SK-N-MC (cell line): Measurements from ENCODE around the gene FAM216A.
"Not testable (repeated sequence)": the region's sequence is repeated elsewhere in the genome, so short reads cannot be mapped to it uniquely, and the experiment has no call there.

ENCODE experiments used
- DNase-seq: peaks from one replicate; pipeline ENCODE4 v3.0.0-alpha.2; 2011; ENCODE audit warnings: low read depth, low spot score
- H3K27ac ChIP-seq: fragments of 200-600 bp; sonication (generic); 2 replicates; pipeline ENCODE4 v1.5.1; 2016; ENCODE audit warnings: mixed run types
- H3K36me3 ChIP-seq: fragments of 200-600 bp; sonication (generic); 2 replicates; pipeline ENCODE4 v1.6.1; 2017; ENCODE audit warnings: antibody characterized with exemption, low read length, mixed read lengths; ENCODE audit not compliant: insufficient read depth
- H3K4me3 ChIP-seq: fragments of 200-600 bp; sonication (generic); 2 replicates; pipeline ENCODE4 v1.5.1; 2016
- H3K9ac ChIP-seq: fragments of 200-600 bp; sonication (generic); 2 replicates; pipeline ENCODE4 v1.8.0; 2017; ENCODE audit warnings: mixed run types, mixed read lengths; ENCODE audit not compliant: insufficient read length
- H3K9me3 ChIP-seq: fragments of 200-600 bp; sonication (generic); 2 replicates; pipeline ENCODE4 v1.6.1; 2017; ENCODE audit warnings: low read depth, mild to moderate bottlenecking, antibody characterized with exemption, low read length, moderate library complexity, mixed read lengths
- EZH2 ChIP-seq: fragments of 200-600 bp; sonication (generic); IDR thresholded peaks from one replicate; pipeline ENCODE4 v1.6.1; 2017; ENCODE audit warnings: antibody characterized with exemption
- FOXP2 ChIP-seq: optimal IDR thresholded peaks from 2 replicates; pipeline ENCODE3; 2011; ENCODE audit warnings: mild to moderate bottlenecking, moderate library complexity; ENCODE audit not compliant: insufficient read depth; ENCODE audit errors: extremely low read length, control extremely low read depth
- POLR2AphosphoS5 ChIP-seq: IDR thresholded peaks from 2 replicates; pipeline ENCODE4 v1.6.1; 2012; ENCODE audit warnings: mild to moderate bottlenecking, low read depth, low read length, borderline replicate concordance

The FAM216A gene

GRCh38 chr12:110468214-110469048 lies at the start of gene FAM216A, which contains the start of gene GPN3:
Gene FAM216A, plus strand, starts transcription at chr12:110468845. Its CDS starts 31 bp downstream, at chr12:110468876.
Gene GPN3, minus strand, starts transcription at chr12:110468257. Its CDS starts 54 bp downstream, at chr12:110468203.
- no peak for TF ChIP-seq FOXP2
- peak; percentile 95 for TF ChIP-seq POLR2AphosphoS5
- no peak for TF ChIP-seq EZH2
- peaks cover 15% of the 10 kb centered on the region for H3K36me3 ChIP-seq
- H3K27ac ChIP-seq: peak within 1 kb of the TSS; percentile 70
- H3K9me3 ChIP-seq: no peaks in the 10 kb centered on the region
- peak; percentile 94 for DNase-seq
- peak within 1 kb of the TSS; percentile 97 for H3K9ac ChIP-seq
- H3K4me3 ChIP-seq: peak within 1 kb of the TSS; percentile 86

DNA sequence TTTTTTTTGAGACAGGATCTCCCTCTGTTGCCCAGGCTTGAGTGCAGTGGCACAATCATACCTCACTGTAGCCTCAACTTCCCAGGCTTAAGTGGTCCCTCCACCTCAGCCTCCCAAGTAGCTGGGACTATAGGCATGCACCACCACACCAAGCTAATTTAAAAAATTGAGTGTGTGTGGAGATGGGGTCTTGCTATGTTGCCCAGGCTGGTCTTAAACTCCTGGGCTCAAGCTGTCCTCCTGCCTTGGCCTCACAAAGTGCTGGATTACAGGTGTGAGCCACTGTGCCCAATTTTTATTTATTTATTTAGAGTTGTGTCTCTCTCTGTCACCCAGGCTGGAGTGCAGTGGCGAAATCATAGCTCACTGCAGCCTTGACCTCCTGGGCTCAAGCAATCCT lies 48.0 kb upstream of the FAM216A start:
- not testable (repeated sequence) for DNase-seq, H3K9me3 ChIP-seq, H3K36me3 ChIP-seq, H3K9ac ChIP-seq, H3K27ac ChIP-seq, H3K4me3 ChIP-seq

GRCh38 chr12:110421159-110421661 lies 47.4 kb upstream of the FAM216A start:
- Histone ChIP-seq H3K4me3 (no peak overlapping the region), H3K9ac (no peak overlapping the region), H3K36me3 (no peaks in the 10 kb centered on the region), H3K9me3 (no peaks in the 10 kb centered on the region), H3K27ac (no peak overlapping the region)
- TF ChIP-seq FOXP2: no peak
- no peak for TF ChIP-seq POLR2AphosphoS5
- TF ChIP-seq EZH2: no peak
- DNase-seq: no peak

- TF ChIP-seq EZH2 (no peak), POLR2AphosphoS5 (no peak), FOXP2 (no peak)
- DNase-seq: no peak
- Histone ChIP-seq H3K4me3 (no peak overlapping the region), H3K9me3 (no peaks in the 10 kb centered on the region), H3K9ac (no peak overlapping the region), H3K36me3 (no peaks in the 10 kb centered on the region), H3K27ac (no peak overlapping the region)
These were observed 46.9 kb upstream of the FAM216A start for GRCh38 chr12:110421701-110422100.

GRCh38 chr12:110424237-110424636 lies 44.4 kb upstream of the FAM216A start:
- Histone ChIP-seq H3K4me3 (no peak overlapping the region), H3K27ac (no peak overlapping the region), H3K9ac (no peak overlapping the region), H3K9me3 (no peaks in the 10 kb centered on the region), H3K36me3 (no peaks in the 10 kb centered on the region)
- TF ChIP-seq POLR2AphosphoS5 (no peak), FOXP2 (no peak), EZH2 (no peak)
- no peak for DNase-seq

DNA sequence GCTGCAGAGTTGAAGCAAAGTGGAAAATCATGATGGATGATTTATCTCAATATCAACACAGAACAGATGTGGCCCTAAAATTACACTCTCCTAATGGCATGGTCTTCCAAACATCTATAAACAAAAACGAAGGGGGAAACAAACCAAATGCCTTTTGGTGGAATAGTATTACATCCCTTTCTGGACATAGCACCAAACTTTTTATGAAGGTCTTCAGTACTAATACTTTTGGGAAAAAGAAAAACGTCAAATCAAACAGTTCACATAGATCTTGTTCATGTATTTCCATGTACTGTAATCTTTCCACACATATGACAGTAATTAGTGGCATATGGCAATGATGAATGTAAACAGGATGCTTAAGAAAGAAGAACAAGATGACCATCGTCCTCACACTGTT lies 42.2 kb upstream of the FAM216A start:
- Histone ChIP-seq H3K9ac (no peak overlapping the region), H3K27ac (no peak overlapping the region), H3K36me3 (no peaks in the 10 kb centered on the region), H3K4me3 (no peak overlapping the region), H3K9me3 (no peaks in the 10 kb centered on the region)
- no peak for DNase-seq
- no peak for TF ChIP-seq FOXP2
- no peak for TF ChIP-seq POLR2AphosphoS5
- no peak for TF ChIP-seq EZH2

GRCh38 chr12:110429676-110430075 lies 39.0 kb upstream of the FAM216A start:
- DNase-seq, H3K27ac ChIP-seq: not testable (repeated sequence)

GRCh38 chr12:110431957-110432587 lies 36.6 kb upstream of the FAM216A start:
- Histone ChIP-seq H3K4me3 (peak overlapping the region; percentile 75; the same call in 1 of the 2 replicates), H3K27ac (no peak overlapping the region), H3K9me3 (no peaks in the 10 kb centered on the region), H3K9ac (no peak overlapping the region), H3K36me3 (peaks cover 20% of the 10 kb centered on the region)
- TF ChIP-seq EZH2: no peak
- no peak for TF ChIP-seq FOXP2
- no peak for TF ChIP-seq POLR2AphosphoS5
- no peak for DNase-seq

More at GRCh38 chr12:110429676-110430075, 39.0 kb upstream of the FAM216A start:
- not testable (repeated sequence) for H3K9ac ChIP-seq, H3K4me3 ChIP-seq, H3K36me3 ChIP-seq, H3K9me3 ChIP-seq
